Measurements from ENCODE around the gene TNFSF9. TPM values are rescaled to one million over a fixed set of nuclear protein-coding genes. Genes with fewer than 3 reads are reported as not detected.

TNFSF9 gene, protein sequence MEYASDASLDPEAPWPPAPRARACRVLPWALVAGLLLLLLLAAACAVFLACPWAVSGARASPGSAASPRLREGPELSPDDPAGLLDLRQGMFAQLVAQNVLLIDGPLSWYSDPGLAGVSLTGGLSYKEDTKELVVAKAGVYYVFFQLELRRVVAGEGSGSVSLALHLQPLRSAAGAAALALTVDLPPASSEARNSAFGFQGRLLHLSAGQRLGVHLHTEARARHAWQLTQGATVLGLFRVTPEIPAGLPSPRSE
- total RNA-seq (2014; rRNA removed; shearing (Covaris generic)), result 0.29 and 0.96 TPM in 2 replicates

DNA sequence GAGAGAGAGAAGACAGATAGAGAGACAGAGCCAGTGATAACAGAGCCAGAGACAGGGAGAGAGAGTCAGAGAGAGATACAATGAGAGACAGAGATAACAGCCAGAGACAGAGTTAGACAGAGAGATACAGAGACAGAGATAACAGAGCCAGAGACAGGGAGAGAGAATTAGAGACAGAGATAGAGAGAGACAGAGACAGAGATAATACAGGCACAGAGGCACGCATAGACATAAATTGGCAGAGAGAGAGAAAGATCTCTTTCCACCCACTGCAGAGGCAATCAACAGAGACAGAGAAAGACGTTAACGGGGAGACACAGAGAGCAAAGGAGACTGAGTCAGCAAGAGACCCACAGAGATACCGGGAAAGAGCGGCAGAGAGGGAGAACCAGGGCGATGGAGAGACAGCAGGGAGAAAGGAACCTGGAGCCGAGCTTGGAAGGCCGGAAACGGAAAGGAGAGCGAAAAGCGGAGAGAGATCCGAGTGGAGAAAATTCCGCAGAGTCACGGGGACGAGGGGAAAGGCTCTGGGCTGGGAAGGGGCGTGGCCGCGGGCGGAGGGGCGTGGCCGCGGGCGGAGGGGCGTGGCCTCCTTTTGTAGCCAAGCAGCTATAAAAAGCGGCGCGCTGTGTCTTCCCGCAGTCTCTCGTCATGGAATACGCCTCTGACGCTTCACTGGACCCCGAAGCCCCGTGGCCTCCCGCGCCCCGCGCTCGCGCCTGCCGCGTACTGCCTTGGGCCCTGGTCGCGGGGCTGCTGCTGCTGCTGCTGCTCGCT is at the start of gene TNFSF9:
Gene TNFSF9, plus strand, starts transcription at position 641 of the 777 bp plus-strand sequence. Its CDS starts 11 bp downstream, at position 652.
- peak; percentile 86 for DNase-seq (ENCODE audit: low read depth)

DNA sequence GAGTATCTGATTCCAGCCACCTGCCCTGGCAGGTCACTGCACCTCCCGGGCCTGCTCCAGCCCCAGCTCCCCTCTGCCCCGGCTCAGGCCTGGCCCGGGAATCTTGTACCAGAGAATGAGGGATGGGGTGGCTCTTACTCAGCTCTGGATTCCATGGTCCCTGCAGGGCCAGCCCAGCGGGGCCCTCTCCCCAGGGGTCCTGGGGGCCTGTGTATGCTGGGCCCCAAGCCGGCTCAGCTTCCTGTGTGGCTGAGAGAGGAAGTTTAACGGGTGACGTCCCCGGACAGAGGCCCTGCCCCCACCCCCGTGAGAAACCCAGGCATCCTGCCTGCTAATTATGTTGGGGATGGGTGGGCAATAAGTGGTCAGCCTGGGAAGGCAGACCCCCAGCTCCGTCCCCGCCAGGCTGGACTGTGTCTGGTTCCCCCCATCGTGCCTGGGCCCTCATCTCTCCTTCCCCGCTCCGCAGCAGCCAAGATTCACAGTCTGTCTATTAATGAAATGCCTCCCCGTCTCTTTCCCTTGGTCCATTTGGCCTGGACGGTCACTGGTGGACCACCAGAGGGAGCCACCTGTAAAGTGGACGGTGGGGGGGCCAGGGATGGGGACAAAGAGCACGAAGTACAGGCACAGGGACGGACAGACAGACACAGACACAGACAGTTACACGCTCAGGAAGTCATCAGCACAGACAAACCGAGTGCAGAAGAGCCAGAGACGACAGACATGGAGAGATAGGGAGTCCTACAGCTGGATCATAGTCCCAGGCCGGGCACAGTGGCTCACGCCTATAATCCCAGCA is 49.1 kb upstream of the TNFSF9 start, which contains the start of gene DENND1C:
Gene DENND1C, minus strand, starts transcription at position 247 of the 802 bp plus-strand sequence. Its CDS starts 92 bp downstream, at position 155.
- no peak for DNase-seq (ENCODE audit: low read depth)

DNA sequence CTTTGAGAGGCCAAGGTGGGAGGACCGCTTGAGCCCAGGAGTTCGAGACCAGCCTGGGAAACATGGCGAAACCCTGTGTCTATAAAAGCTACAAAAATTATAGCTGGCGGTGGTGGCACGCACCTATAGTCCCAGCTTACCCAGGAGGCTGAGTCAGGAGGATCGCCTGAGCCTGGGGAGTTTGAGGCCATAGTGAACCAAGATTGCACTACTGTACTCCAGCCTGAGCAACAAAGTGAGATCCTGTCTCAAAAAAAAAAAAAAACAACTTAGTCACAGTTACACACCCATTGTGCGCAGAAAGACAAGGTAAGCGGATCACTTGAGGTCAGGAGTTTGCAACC is 48.5 kb upstream of the TNFSF9 start:
- DNase-seq (ENCODE audit: low read depth), result no peak

DNA sequence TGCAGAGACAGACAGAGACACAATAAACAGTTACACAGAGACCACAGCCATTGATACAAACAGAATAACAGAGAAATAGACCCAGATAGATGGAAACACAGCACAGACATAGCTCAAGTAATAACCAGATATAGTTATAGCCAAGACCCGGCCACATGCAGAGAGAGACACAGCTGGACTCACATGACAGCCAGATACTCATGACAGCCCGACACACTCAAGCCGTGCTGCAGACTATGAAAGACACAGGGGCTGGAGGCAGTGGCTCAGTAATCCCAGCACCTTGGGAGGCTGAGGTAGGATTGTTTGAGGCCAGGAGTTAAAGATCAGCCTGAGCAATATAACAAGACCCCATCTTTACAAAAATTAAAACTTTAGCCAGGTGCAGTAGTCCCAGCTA is 47.6 kb upstream of the TNFSF9 start:
- DNase-seq (ENCODE audit: low read depth), result no peak

- no peak for DNase-seq (ENCODE audit: low read depth)
Measured at GRCh38 chr19:6484230-6484629, 46.6 kb upstream of the TNFSF9 start.

GRCh38 chr19:6484831-6485230 is 46.0 kb upstream of the TNFSF9 start:
- no peak for DNase-seq (ENCODE audit: low read depth)

- DNase-seq (ENCODE audit: low read depth), result no peak
Measured at GRCh38 chr19:6489278-6490061, 41.4 kb upstream of the TNFSF9 start.

GRCh38 chr19:6490134-6490533 is 40.7 kb upstream of the TNFSF9 start:
- DNase-seq (ENCODE audit: low read depth), result no peak

GRCh38 chr19:6491802-6492592 is 38.8 kb upstream of the TNFSF9 start:
- DNase-seq (ENCODE audit: low read depth), result no peak

DNA sequence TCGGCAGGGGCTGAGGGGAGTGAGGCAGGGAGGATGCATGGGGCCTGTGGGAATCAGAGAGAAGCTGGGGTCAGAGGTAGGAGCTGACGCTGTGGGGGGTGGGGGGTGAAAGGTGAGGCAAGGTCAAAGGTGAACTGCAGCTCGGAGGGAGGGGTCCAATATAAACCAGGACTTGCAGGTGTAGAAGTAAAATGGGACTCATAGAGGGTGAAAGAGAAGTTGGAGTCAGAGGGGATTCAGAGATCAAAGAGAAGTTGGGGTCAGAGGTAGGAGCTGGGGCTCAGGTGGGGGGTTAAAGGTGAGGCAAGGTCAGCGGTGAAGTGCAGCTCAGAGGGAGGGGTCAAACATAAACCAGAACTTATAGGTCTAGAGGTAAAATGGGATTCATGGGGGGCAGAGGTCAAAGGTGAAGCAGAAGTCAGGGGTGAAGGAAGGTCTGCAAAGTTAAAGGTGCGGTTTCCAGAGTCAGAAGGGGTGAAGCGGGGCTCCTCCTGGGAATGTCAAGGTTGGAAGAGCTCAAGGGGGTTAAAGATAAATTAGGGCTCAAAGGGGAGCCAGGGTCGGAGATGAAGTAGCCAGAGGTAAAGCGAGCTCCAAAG is 36.3 kb upstream of the TNFSF9 start:
- DNase-seq (ENCODE audit: low read depth), result no peak

DNA sequence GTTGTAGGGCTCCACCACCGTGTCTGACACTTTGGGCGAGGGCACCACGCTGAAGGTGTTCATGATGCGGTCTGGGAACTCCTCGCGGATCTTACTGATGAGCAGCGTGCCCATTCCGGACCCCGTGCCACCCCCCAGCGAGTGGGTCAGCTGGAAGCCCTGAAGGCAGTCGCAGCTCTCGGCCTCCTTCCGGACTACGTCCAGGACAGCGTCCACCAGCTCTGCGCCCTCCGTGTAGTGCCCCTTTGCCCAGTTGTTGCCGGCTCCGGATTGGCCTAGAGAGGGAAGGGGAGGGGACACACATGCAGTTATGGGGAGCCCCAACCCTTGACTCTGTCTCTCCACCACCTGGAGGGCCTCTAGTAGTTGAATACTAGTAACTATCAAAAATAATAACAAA is 34.9 kb upstream of the TNFSF9 start:
- no peak for DNase-seq (ENCODE audit: low read depth)

GRCh38 chr19:6498294-6499036 is 32.4 kb upstream of the TNFSF9 start:
- DNase-seq (ENCODE audit: low read depth), result no peak

GRCh38 chr19:6499052-6499790 is 31.6 kb upstream of the TNFSF9 start:
- DNase-seq (ENCODE audit: low read depth), result no peak

- DNase-seq (ENCODE audit: low read depth), result no peak
Measured at GRCh38 chr19:6500837-6501739, 29.7 kb upstream of the TNFSF9 start.

DNA sequence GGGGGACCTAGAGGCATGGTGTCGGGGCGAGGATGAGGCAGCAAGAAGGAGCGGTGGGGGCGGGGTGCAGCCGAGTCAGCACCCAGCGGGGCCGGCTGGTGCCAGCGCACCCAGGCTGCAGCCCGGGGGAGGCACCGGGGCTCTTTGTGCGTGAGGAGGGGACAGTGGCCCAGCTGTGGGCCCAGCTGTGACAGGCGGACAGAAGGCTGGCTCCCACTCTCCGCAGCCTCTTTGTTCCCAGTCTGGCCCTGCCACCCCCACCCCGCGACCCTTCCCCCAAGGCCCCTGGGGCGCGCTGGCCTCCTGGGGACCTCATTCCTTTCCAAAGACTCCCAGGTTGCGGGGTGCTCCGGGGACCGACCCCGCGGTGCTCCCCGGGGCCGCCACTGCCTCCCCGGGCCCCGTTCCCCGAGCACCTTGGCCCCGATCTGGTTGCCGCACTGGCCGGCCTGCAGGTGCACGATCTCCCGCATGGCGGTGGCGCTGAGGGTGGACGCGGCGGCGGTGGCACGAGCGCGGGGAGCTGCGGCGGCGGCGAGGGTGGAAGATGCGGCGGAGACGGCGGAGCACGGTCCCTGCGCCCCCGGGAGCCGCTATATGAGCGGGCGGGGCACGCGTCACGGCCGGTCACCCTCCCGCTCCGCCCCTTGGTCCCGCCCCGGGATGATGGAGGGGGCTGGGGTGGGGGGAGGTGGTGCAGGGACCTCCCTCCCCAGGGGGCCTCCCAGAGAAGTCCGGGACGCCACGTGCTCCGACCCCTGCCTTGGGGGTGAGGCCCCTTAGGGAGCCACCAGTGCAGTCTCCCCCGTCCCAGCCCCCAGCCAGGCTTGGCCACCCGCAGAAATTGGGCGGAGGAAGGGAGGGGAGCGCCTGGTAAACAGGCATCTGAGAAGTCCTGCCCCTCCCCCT is 28.8 kb upstream of the TNFSF9 start, which contains the start of gene TUBB4A:
Gene TUBB4A, minus strand, starts transcription at position 570 of the 909 bp plus-strand sequence. Its CDS starts 97 bp downstream, at position 473.
- no peak for DNase-seq (ENCODE audit: low read depth)

GRCh38 chr19:6503407-6504201 is 27.2 kb upstream of the TNFSF9 start:
- DNase-seq (ENCODE audit: low read depth), result no peak

Measured in RPMI7951 (cell line).